HEK293 (cell line): ENCODE results near the gene HPSE2.

ENCODE experiments used
- CTCF ChIA-PET: fragments of 350-600 bp; formaldehyde crosslinking; extraction: SDS; loops from one replicate; lab custom pipeline; 2021; ENCODE audit warnings: antibody characterized with exemption; lab: Yijun Ruan, JAX
- POLR2A ChIA-PET: fragments of 300-600 bp; formaldehyde crosslinking; extraction: SDS; loops from one replicate; lab custom pipeline; 2020; ENCODE audit warnings: antibody characterized with exemption, inconsistent platforms; lab: Yijun Ruan, JAX
- H3K27ac ChIP-seq: fragments of 200-500 bp; sonication (Bioruptor generic); 2 replicates; pipeline ENCODE4 v1.5.1; 2014; ENCODE audit warnings: low read depth, low read length, control low read depth, inconsistent platforms; ENCODE audit errors: extremely low read depth
- H3K36me3 ChIP-seq, 2 experiments: fragments of 200-500 bp in 1 of 2; sonication (Bioruptor generic) in 1 of 2; 1 replicate in 1 of 2; 2 replicates in 1 of 2; pipeline ENCODE4 v1.5.1; 2014 to 2017; ENCODE audit warnings: inconsistent platforms in 2 of 2, low read length in 2 of 2; ENCODE audit not compliant: control insufficient read depth in 2 of 2, insufficient read depth in 1 of 2
- H3K4me1 ChIP-seq: fragments of 200-500 bp; sonication (Bioruptor generic); 2 replicates; pipeline ENCODE4 v1.5.1; 2014; ENCODE audit warnings: mild to moderate bottlenecking, low read length, inconsistent platforms; ENCODE audit not compliant: control insufficient read depth, insufficient read depth
- H3K4me3 ChIP-seq: 2 replicates; pipeline ENCODE4 v1.5.1; 2011; ENCODE audit warnings: low read depth, mild to moderate bottlenecking, control low read depth, low read length, moderate library complexity
- H3K9me3 ChIP-seq: fragments of 200-500 bp; sonication (Bioruptor generic); 2 replicates; pipeline ENCODE4 v1.5.1; 2014; ENCODE audit warnings: low read depth, low read length, inconsistent platforms; ENCODE audit not compliant: control insufficient read depth, insufficient read depth
- BCL6B ChIP-seq: fragments of 450-650 bp; formaldehyde crosslinking; IDR thresholded peaks from 2 replicates; pipeline ENCODE4 v1.5.1; 2017; ENCODE audit warnings: missing biosample characterization, missing genetic modification characterization
- GFI1B ChIP-seq: fragments of 450-650 bp; formaldehyde crosslinking; IDR thresholded peaks from 2 replicates; pipeline ENCODE4 v1.5.1; 2016; ENCODE audit warnings: missing biosample characterization, missing genetic modification characterization
- INSM2 ChIP-seq: fragments of 450-650 bp; formaldehyde crosslinking; IDR thresholded peaks from 2 replicates; pipeline ENCODE4 v1.5.1; 2016; ENCODE audit warnings: missing biosample characterization, missing genetic modification characterization
- KLF16 ChIP-seq: fragments of 450-650 bp; formaldehyde crosslinking; IDR thresholded peaks from 2 replicates; pipeline ENCODE4 v1.5.1; 2017; ENCODE audit warnings: missing biosample characterization, missing genetic modification characterization
- MEIS1 ChIP-seq: sonication (generic); formaldehyde crosslinking; IDR thresholded peaks from 2 replicates; pipeline ENCODE4 v1.8.1; 2022; ENCODE audit warnings: missing genetic modification reagents, mild to moderate bottlenecking, borderline replicate concordance
- MYNN ChIP-seq: fragments of 450-650 bp; formaldehyde crosslinking; IDR thresholded peaks from 2 replicates; pipeline ENCODE4 v1.5.1; 2016; ENCODE audit warnings: missing biosample characterization, missing genetic modification characterization, borderline replicate concordance
- MZF1 ChIP-seq: fragments of 450-650 bp; formaldehyde crosslinking; IDR thresholded peaks from 2 replicates; pipeline ENCODE4 v1.5.1; 2017; ENCODE audit warnings: missing biosample characterization, missing genetic modification characterization, borderline replicate concordance
- PRDM1 ChIP-seq: fragments of 450-650 bp; formaldehyde crosslinking; IDR thresholded peaks from 2 replicates; pipeline ENCODE4; 2016; ENCODE audit warnings: missing biosample characterization, missing genetic modification characterization
- SCRT1 ChIP-seq: fragments of 450-650 bp; formaldehyde crosslinking; IDR thresholded peaks from 2 replicates; pipeline ENCODE4 v1.5.1; 2016; ENCODE audit warnings: missing biosample characterization, missing genetic modification characterization, borderline replicate concordance
- SCRT2 ChIP-seq: fragments of 450-650 bp; formaldehyde crosslinking; IDR thresholded peaks from 2 replicates; pipeline ENCODE4 v1.5.1; 2016; ENCODE audit warnings: missing biosample characterization, missing genetic modification characterization
- SP7 ChIP-seq: fragments of 450-650 bp; formaldehyde crosslinking; IDR thresholded peaks from 2 replicates; pipeline ENCODE4 v1.5.1; 2016; ENCODE audit warnings: missing biosample characterization, missing genetic modification characterization
- TRIM28 ChIP-seq: IDR thresholded peaks from 2 replicates; pipeline ENCODE4 v1.6.1; 2011; ENCODE audit warnings: low read length, control low read depth, borderline replicate concordance
- ZBTB20 ChIP-seq: fragments of 450-650 bp; formaldehyde crosslinking; IDR thresholded peaks from 2 replicates; pipeline ENCODE4 v1.5.1; 2016; ENCODE audit warnings: missing biosample characterization, missing genetic modification characterization
- ZEB2 ChIP-seq: fragments of 450-650 bp; formaldehyde crosslinking; IDR thresholded peaks from 2 replicates; pipeline ENCODE4 v1.5.1; 2016; ENCODE audit warnings: missing biosample characterization, missing genetic modification characterization
- ZNF223 ChIP-seq: fragments of 450-650 bp; formaldehyde crosslinking; IDR thresholded peaks from 2 replicates; pipeline ENCODE4 v1.5.1; 2016; ENCODE audit warnings: missing biosample characterization, missing genetic modification characterization
- ZNF280C ChIP-seq: fragments of 450-650 bp; formaldehyde crosslinking; IDR thresholded peaks from 2 replicates; pipeline ENCODE4 v1.5.1; 2016; ENCODE audit warnings: missing biosample characterization, missing genetic modification characterization
- ZNF335 ChIP-seq: fragments of 450-650 bp; formaldehyde crosslinking; conservative IDR thresholded peaks from 2 replicates; pipeline ENCODE4 v1.5.1; 2016; ENCODE audit warnings: missing biosample characterization, missing genetic modification characterization
- ZNF354C ChIP-seq: fragments of 450-650 bp; formaldehyde crosslinking; IDR thresholded peaks from 2 replicates; pipeline ENCODE4 v1.5.1; 2016; ENCODE audit warnings: missing biosample characterization, missing genetic modification characterization, low read depth, borderline replicate concordance
- ZNF514 ChIP-seq: fragments of 450-650 bp; formaldehyde crosslinking; IDR thresholded peaks from 2 replicates; pipeline ENCODE4 v1.5.1; 2016; ENCODE audit warnings: missing biosample characterization, missing genetic modification characterization
- ZNF544 ChIP-seq: fragments of 450-650 bp; formaldehyde crosslinking; IDR thresholded peaks from 2 replicates; pipeline ENCODE4 v1.5.0; 2017; ENCODE audit warnings: missing biosample characterization, missing genetic modification characterization
- ZNF560 ChIP-seq: fragments of 450-650 bp; formaldehyde crosslinking; IDR thresholded peaks from 2 replicates; pipeline ENCODE4 v1.5.1; 2017; ENCODE audit warnings: missing biosample characterization, missing genetic modification characterization, borderline replicate concordance
- ZNF561 ChIP-seq: fragments of 450-650 bp; IDR thresholded peaks from 2 replicates; pipeline ENCODE4 v1.5.1; 2018; ENCODE audit warnings: missing biosample characterization, missing genetic modification characterization, borderline replicate concordance
- ZNF610 ChIP-seq: fragments of 450-650 bp; formaldehyde crosslinking; IDR thresholded peaks from 2 replicates; pipeline ENCODE4 v1.5.1; 2016; ENCODE audit warnings: missing biosample characterization, missing genetic modification characterization, borderline replicate concordance
- ZNF639 ChIP-seq: fragments of 450-650 bp; formaldehyde crosslinking; IDR thresholded peaks from 2 replicates; pipeline ENCODE4 v1.5.1; 2016; ENCODE audit warnings: missing biosample characterization, missing genetic modification characterization
- ZNF677 ChIP-seq: fragments of 450-650 bp; IDR thresholded peaks from 2 replicates; pipeline ENCODE4 v1.5.0; 2018; ENCODE audit warnings: missing biosample characterization, mild to moderate bottlenecking, missing genetic modification characterization, moderate library complexity
- ZNF830 ChIP-seq: fragments of 450-650 bp; IDR thresholded peaks from 2 replicates; pipeline ENCODE4 v1.5.0; 2018; ENCODE audit warnings: missing biosample characterization, missing genetic modification characterization, low read depth, mild to moderate bottlenecking, moderate library complexity
- TF ChIP-seq, protein P1 (sequence below): fragments of 450-650 bp; formaldehyde crosslinking; IDR thresholded peaks from 2 replicates; pipeline ENCODE4 v1.5.1; 2016; ENCODE audit warnings: missing biosample characterization, missing genetic modification characterization, low read depth
- TF ChIP-seq, protein P2 (sequence below): fragments of 450-650 bp; formaldehyde crosslinking; IDR thresholded peaks from 2 replicates; pipeline ENCODE4 v1.5.1; 2016; ENCODE audit warnings: missing biosample characterization, missing genetic modification characterization

HPSE2 gene

GRCh38 chr10:98450618-98451017 is 785.0 kb downstream of the HPSE2 start:
- ChIA-PET CTCF (no interaction called here), POLR2A (no interaction called here)
- no peak for TF ChIP-seq BCL6B (tag by site-specific recombination)
- TF ChIP-seq, protein P1, sequence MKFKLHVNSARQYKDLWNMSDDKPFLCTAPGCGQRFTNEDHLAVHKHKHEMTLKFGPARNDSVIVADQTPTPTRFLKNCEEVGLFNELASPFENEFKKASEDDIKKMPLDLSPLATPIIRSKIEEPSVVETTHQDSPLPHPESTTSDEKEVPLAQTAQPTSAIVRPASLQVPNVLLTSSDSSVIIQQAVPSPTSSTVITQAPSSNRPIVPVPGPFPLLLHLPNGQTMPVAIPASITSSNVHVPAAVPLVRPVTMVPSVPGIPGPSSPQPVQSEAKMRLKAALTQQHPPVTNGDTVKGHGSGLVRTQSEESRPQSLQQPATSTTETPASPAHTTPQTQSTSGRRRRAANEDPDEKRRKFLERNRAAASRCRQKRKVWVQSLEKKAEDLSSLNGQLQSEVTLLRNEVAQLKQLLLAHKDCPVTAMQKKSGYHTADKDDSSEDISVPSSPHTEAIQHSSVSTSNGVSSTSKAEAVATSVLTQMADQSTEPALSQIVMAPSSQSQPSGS (tag by site-specific recombination): no peak
- TF ChIP-seq ZNF610: no peak
- TF ChIP-seq ZNF354C (tag by site-specific recombination): no peak
- no peak for TF ChIP-seq ZNF677 (tag by site-specific recombination)
- TF ChIP-seq ZEB2 (tag by site-specific recombination): no peak
- no peak for TF ChIP-seq ZNF560 (tag by site-specific recombination)
- TF ChIP-seq KLF16 (tag by site-specific recombination): no peak
- no peak for TF ChIP-seq MZF1 (tag by site-specific recombination)
- no peak for TF ChIP-seq PRDM1
- TF ChIP-seq ZBTB20 (tag by site-specific recombination): no peak
- no peak for TF ChIP-seq ZNF223
- TF ChIP-seq SCRT2 (tag by site-specific recombination): no peak
- TF ChIP-seq MEIS1 (CRISPR knock-in tag): no peak
- TF ChIP-seq SP7 (tag by site-specific recombination): no peak
- no peak for TF ChIP-seq INSM2 (tag by site-specific recombination)
- no peak for TF ChIP-seq GFI1B (tag by site-specific recombination)
- TF ChIP-seq ZNF280C: no peak
- TF ChIP-seq ZNF561: no peak
- H3K36me3 ChIP-seq: peaks cover 0 to 2% of the 10 kb centered on the region in 2 experiments; a peak in 1 of 3 replicates
- H3K4me1 ChIP-seq: no peaks in the 10 kb centered on the region
- H3K27ac ChIP-seq: no peak overlapping the region
- H3K9me3 ChIP-seq: no peaks in the 10 kb centered on the region
- H3K4me3 ChIP-seq: no peak overlapping the region

GRCh38 chr10:98449287-98449686 is 786.4 kb downstream of the HPSE2 start:
- no peak overlapping the region for H3K27ac ChIP-seq
- no peaks in the 10 kb centered on the region for H3K4me1 ChIP-seq
- no peak overlapping the region for H3K4me3 ChIP-seq
- CTCF ChIA-PET: no interaction called here
- peaks cover 0 to 16% of the 10 kb centered on the region in 2 experiments; a peak in 1 of 3 replicates for H3K36me3 ChIP-seq
- H3K9me3 ChIP-seq: no peaks in the 10 kb centered on the region
- POLR2A ChIA-PET: no interaction called here
- TF ChIP-seq SCRT1 (tag by site-specific recombination) (no peak), ZNF514 (tag by site-specific recombination) (no peak), TRIM28 (no peak), ZNF830 (no peak), MYNN (tag by site-specific recombination) (no peak), ZNF639 (no peak), ZNF335 (tag by site-specific recombination) (no peak), ZNF544 (no peak)
- TF ChIP-seq, protein P2, sequence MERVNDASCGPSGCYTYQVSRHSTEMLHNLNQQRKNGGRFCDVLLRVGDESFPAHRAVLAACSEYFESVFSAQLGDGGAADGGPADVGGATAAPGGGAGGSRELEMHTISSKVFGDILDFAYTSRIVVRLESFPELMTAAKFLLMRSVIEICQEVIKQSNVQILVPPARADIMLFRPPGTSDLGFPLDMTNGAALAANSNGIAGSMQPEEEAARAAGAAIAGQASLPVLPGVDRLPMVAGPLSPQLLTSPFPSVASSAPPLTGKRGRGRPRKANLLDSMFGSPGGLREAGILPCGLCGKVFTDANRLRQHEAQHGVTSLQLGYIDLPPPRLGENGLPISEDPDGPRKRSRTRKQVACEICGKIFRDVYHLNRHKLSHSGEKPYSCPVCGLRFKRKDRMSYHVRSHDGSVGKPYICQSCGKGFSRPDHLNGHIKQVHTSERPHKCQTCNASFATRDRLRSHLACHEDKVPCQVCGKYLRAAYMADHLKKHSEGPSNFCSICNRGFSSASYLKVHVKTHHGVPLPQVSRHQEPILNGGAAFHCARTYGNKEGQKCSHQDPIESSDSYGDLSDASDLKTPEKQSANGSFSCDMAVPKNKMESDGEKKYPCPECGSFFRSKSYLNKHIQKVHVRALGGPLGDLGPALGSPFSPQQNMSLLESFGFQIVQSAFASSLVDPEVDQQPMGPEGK (tag by site-specific recombination): no peak
